MG63 (cell line): ENCODE measurements around the gene RBM28. TPM values are rescaled to one million over a fixed set of nuclear protein-coding genes. Genes with fewer than 3 reads are reported as not detected.

Source experiments
- DNase-seq: peaks from one replicate; pipeline ENCODE4 v3.0.0-alpha.2; 2020
- H3K27me3 ChIP-seq: fragments of 250-450 bp; sonication (Bioruptor Pico); 2 replicates; pipeline ENCODE4 v1.5.1; 2020; ENCODE audit warnings: mild to moderate bottlenecking, moderate library complexity
- H3K36me3 ChIP-seq: fragments of 250-450 bp; sonication (Bioruptor Pico); 2 replicates; pipeline ENCODE4 v1.5.1; 2020; ENCODE audit warnings: mild to moderate bottlenecking, moderate library complexity
- H3K4me3 ChIP-seq: fragments of 250-450 bp; sonication (Bioruptor Pico); 2 replicates; pipeline ENCODE4 v1.5.1; 2020; ENCODE audit warnings: mild to moderate bottlenecking, moderate library complexity
- H3K9me3 ChIP-seq: fragments of 250-450 bp; sonication (Bioruptor Pico); 2 replicates; pipeline ENCODE4 v1.5.1; 2020; ENCODE audit warnings: mild to moderate bottlenecking, moderate library complexity
- total RNA-seq: library from RNA; depleted of rRNA; stranded (reverse); fragments of >200 nt; shearing (Covaris generic); gene quantifications from 2 replicates; pipeline ENCODE4 v1.2.3, GENCODE V29; 2014; ENCODE audit warnings: low replicate concordance; rRNA removed

RBM28 gene
- total RNA-seq, 1 experiment from 2014 or later, result 13.2 TPM

- Histone ChIP-seq H3K27me3 (no peaks in the 10 kb centered on the region), H3K36me3 (no peaks in the 10 kb centered on the region), H3K4me3 (no peak overlapping the region), H3K9me3 (no peaks in the 10 kb centered on the region)
- no peak for DNase-seq
These were observed 81.3 kb downstream of the RBM28 start for GRCh38 chr7:128262273-128263028.

- Histone ChIP-seq H3K36me3 (no peaks in the 10 kb centered on the region), H3K4me3 (no peak overlapping the region), H3K27me3 (no peaks in the 10 kb centered on the region), H3K9me3 (no peaks in the 10 kb centered on the region)
- no peak for DNase-seq
These were observed 83.5 kb downstream of the RBM28 start for GRCh38 chr7:128260069-128260795.

- no peaks in the 10 kb centered on the region for H3K36me3 ChIP-seq
- H3K4me3 ChIP-seq, result no peak overlapping the region
- no peaks in the 10 kb centered on the region for H3K27me3 ChIP-seq
- DNase-seq, result no peak
- H3K9me3 ChIP-seq, result no peaks in the 10 kb centered on the region
These were observed 84.3 kb downstream of the RBM28 start for GRCh38 chr7:128259131-128260061.

GRCh38 chr7:128257458-128257857, 86.2 kb downstream of the RBM28 start:
- no peak overlapping the region for H3K4me3 ChIP-seq
- H3K36me3 ChIP-seq, result no peaks in the 10 kb centered on the region
- no peaks in the 10 kb centered on the region for H3K9me3 ChIP-seq
- no peak for DNase-seq
- no peaks in the 10 kb centered on the region for H3K27me3 ChIP-seq

GRCh38 chr7:128255271-128255670, 88.4 kb downstream of the RBM28 start:
- Histone ChIP-seq H3K36me3 (no peaks in the 10 kb centered on the region), H3K4me3 (no peak overlapping the region), H3K27me3 (no peaks in the 10 kb centered on the region), H3K9me3 (no peaks in the 10 kb centered on the region)
- DNase-seq, result no peak

GRCh38 chr7:128254470-128254869, 89.2 kb downstream of the RBM28 start:
- Histone ChIP-seq H3K27me3 (no peaks in the 10 kb centered on the region), H3K36me3 (no peaks in the 10 kb centered on the region), H3K9me3 (no peaks in the 10 kb centered on the region), H3K4me3 (no peak overlapping the region)
- DNase-seq, result no peak

GRCh38 chr7:128253701-128254100, 90.0 kb downstream of the RBM28 start:
- Histone ChIP-seq H3K4me3 (no peak overlapping the region), H3K9me3 (no peaks in the 10 kb centered on the region), H3K27me3 (no peaks in the 10 kb centered on the region), H3K36me3 (no peaks in the 10 kb centered on the region)
- DNase-seq, result no peak

GRCh38 chr7:128251337-128251736, 92.4 kb downstream of the RBM28 start:
- DNase-seq, result no peak

More at GRCh38 chr7:128251337-128251736, 92.4 kb downstream of the RBM28 start:
- no peaks in the 10 kb centered on the region for H3K27me3 ChIP-seq
- H3K4me3 ChIP-seq, result no peak overlapping the region
- no peaks in the 10 kb centered on the region for H3K9me3 ChIP-seq
- no peaks in the 10 kb centered on the region for H3K36me3 ChIP-seq

Other genes starting within 250 kb of the RBM28 start
- gene LEP, start 102.6 kb downstream of the RBM28 start, total RNA-seq, result not detected in 2 replicates
- not detected in 2 replicates for gene PRRT4, start 17.8 kb upstream of the RBM28 start, total RNA-seq
- gene IMPDH1, start 66.1 kb upstream of the RBM28 start, total RNA-seq, result 42.1 and 67.6 TPM in 2 replicates
- gene HILPDA, start 112.0 kb upstream of the RBM28 start, total RNA-seq, result 7.6 and 10.0 TPM in 2 replicates
- gene METTL2B, start 132.8 kb upstream of the RBM28 start, total RNA-seq, result 17.2 and 19.1 TPM in 2 replicates